Measurements from ENCODE around the gene FRS2.

Gene FRS2

GRCh38 chr12:69497308-69498026 lies 27.3 kb downstream of the FRS2 start:
- FAIRE-seq: peak; percentile 73
- DNase-seq (ENCODE audit: extremely low spot score, insufficient read length, low read depth): peak; percentile 12

- DNase-seq (ENCODE audit: extremely low spot score, insufficient read length, low read depth): no peak
- no peak for FAIRE-seq
These were observed 30.4 kb downstream of the FRS2 start for GRCh38 chr12:69500631-69501030.

GRCh38 chr12:69501154-69501895 lies 31.1 kb downstream of the FRS2 start:
- no peak for DNase-seq (ENCODE audit: extremely low spot score, insufficient read length, low read depth)
- FAIRE-seq: no peak

- FAIRE-seq: no peak
- no peak for DNase-seq (ENCODE audit: extremely low spot score, insufficient read length, low read depth)
These were observed 32.3 kb downstream of the FRS2 start for GRCh38 chr12:69502345-69503081.

GRCh38 chr12:69508091-69508490 lies 37.9 kb downstream of the FRS2 start:
- FAIRE-seq (no peak), DNase-seq (ENCODE audit: extremely low spot score, insufficient read length, low read depth) (no peak)

GRCh38 chr12:69508621-69509020 lies 38.4 kb downstream of the FRS2 start:
- DNase-seq (ENCODE audit: extremely low spot score, insufficient read length, low read depth) (no peak), FAIRE-seq (no peak)

GRCh38 chr12:69509308-69509736 lies 39.1 kb downstream of the FRS2 start:
- DNase-seq (ENCODE audit: extremely low spot score, insufficient read length, low read depth) (no peak), FAIRE-seq (no peak)

- no peak for FAIRE-seq
- DNase-seq (ENCODE audit: extremely low spot score, insufficient read length, low read depth): no peak
These were observed 40.0 kb downstream of the FRS2 start for GRCh38 chr12:69509904-69510827.

GRCh38 chr12:69511016-69511415 lies 40.8 kb downstream of the FRS2 start:
- DNase-seq (ENCODE audit: extremely low spot score, insufficient read length, low read depth) (no peak), FAIRE-seq (no peak)

GRCh38 chr12:69511469-69512267 lies 41.5 kb downstream of the FRS2 start:
- no peak for DNase-seq (ENCODE audit: extremely low spot score, insufficient read length, low read depth)
- no peak for FAIRE-seq

- DNase-seq (ENCODE audit: extremely low spot score, insufficient read length, low read depth) (no peak), FAIRE-seq (no peak)
These were observed 42.6 kb downstream of the FRS2 start for GRCh38 chr12:69512820-69513219.

- DNase-seq (ENCODE audit: extremely low spot score, insufficient read length, low read depth) (no peak), FAIRE-seq (no peak)
These were observed 43.1 kb downstream of the FRS2 start for GRCh38 chr12:69513297-69513696.

- FAIRE-seq: no peak
These were observed 43.9 kb downstream of the FRS2 start for GRCh38 chr12:69514111-69514510.

GRCh38 chr12:69514845-69515244 lies 44.7 kb downstream of the FRS2 start:
- no peak for FAIRE-seq
- DNase-seq (ENCODE audit: extremely low spot score, insufficient read length, low read depth): no peak

More at GRCh38 chr12:69514111-69514510, 43.9 kb downstream of the FRS2 start:
- no peak for DNase-seq (ENCODE audit: extremely low spot score, insufficient read length, low read depth)

- FAIRE-seq: no peak
These were observed 45.3 kb downstream of the FRS2 start for GRCh38 chr12:69515394-69515930.

GRCh38 chr12:69516950-69517349 lies 46.8 kb downstream of the FRS2 start:
- FAIRE-seq: no peak

More at GRCh38 chr12:69515394-69515930, 45.3 kb downstream of the FRS2 start:
- DNase-seq (ENCODE audit: extremely low spot score, insufficient read length, low read depth): no peak

GRCh38 chr12:69517406-69517805 lies 47.2 kb downstream of the FRS2 start:
- FAIRE-seq: no peak
- no peak for DNase-seq (ENCODE audit: extremely low spot score, insufficient read length, low read depth)

More at GRCh38 chr12:69516950-69517349, 46.8 kb downstream of the FRS2 start:
- DNase-seq (ENCODE audit: extremely low spot score, insufficient read length, low read depth): no peak

GRCh38 chr12:69519871-69520270 lies 49.7 kb downstream of the FRS2 start:
- FAIRE-seq (no peak), DNase-seq (ENCODE audit: extremely low spot score, insufficient read length, low read depth) (no peak)

Data from GM18507 (cell line).